ENCODE data around the gene GABRD.

The GABRD gene

GRCh38 chr1:2050793-2051682 is 31.9 kb downstream of the GABRD start:
- H3K27ac ChIP-seq, result no peak overlapping the region
- no peak for TF ChIP-seq CTCF (conservative IDR thresholded peaks at IDR 0.05; ENCODE audit: low read depth, low read length)
- H3K27me3 ChIP-seq (ENCODE audit: insufficient read depth, low read depth), result peaks cover 49% of the 10 kb centered on the region
- H3K4me1 ChIP-seq (ENCODE audit: low read depth, poor library complexity, severe bottlenecking), result no peaks in the 10 kb centered on the region
- H3K79me2 ChIP-seq (ENCODE audit: insufficient read depth, low read depth), result no peaks in the 10 kb centered on the region
- H3K4me3 ChIP-seq (IDR thresholded peaks at IDR 0.05; ENCODE audit: insufficient read depth, low read depth, low read length), result no peak overlapping the region
- no peaks in the 10 kb centered on the region for H4K20me1 ChIP-seq (ENCODE audit: insufficient read depth)
- no peak overlapping the region for H2AFZ ChIP-seq (ENCODE audit: low read depth)
- no peak overlapping the region for H3K4me2 ChIP-seq
- no peak overlapping the region for H3K9ac ChIP-seq
- no peaks in the 10 kb centered on the region for H3K36me3 ChIP-seq (ENCODE audit: insufficient read depth)

GRCh38 chr1:2052054-2052679 is 33.0 kb downstream of the GABRD start:
- Histone ChIP-seq H3K9ac (no peak overlapping the region), H3K4me2 (no peak overlapping the region), H3K27ac (no peak overlapping the region), H4K20me1 (ENCODE audit: insufficient read depth) (no peaks in the 10 kb centered on the region), H2AFZ (ENCODE audit: low read depth) (no peak overlapping the region), H3K4me3 (IDR thresholded peaks at IDR 0.05; ENCODE audit: insufficient read depth, low read depth, low read length) (no peak overlapping the region), H3K4me1 (ENCODE audit: low read depth, poor library complexity, severe bottlenecking) (no peaks in the 10 kb centered on the region), H3K36me3 (ENCODE audit: insufficient read depth) (no peaks in the 10 kb centered on the region), H3K27me3 (ENCODE audit: insufficient read depth, low read depth) (peaks cover 43% of the 10 kb centered on the region), H3K79me2 (ENCODE audit: insufficient read depth, low read depth) (no peaks in the 10 kb centered on the region)
- no peak for TF ChIP-seq CTCF (conservative IDR thresholded peaks at IDR 0.05; ENCODE audit: low read depth, low read length)

GRCh38 chr1:2052756-2053155 is 33.6 kb downstream of the GABRD start:
- H3K79me2 ChIP-seq (ENCODE audit: insufficient read depth, low read depth), result no peaks in the 10 kb centered on the region
- no peak overlapping the region for H3K27ac ChIP-seq
- H3K36me3 ChIP-seq (ENCODE audit: insufficient read depth), result no peaks in the 10 kb centered on the region
- H4K20me1 ChIP-seq (ENCODE audit: insufficient read depth), result no peaks in the 10 kb centered on the region
- no peak overlapping the region for H3K4me3 ChIP-seq (IDR thresholded peaks at IDR 0.05; ENCODE audit: insufficient read depth, low read depth, low read length)
- no peaks in the 10 kb centered on the region for H3K4me1 ChIP-seq (ENCODE audit: low read depth, poor library complexity, severe bottlenecking)
- H3K4me2 ChIP-seq, result no peak overlapping the region
- no peak overlapping the region for H3K9ac ChIP-seq
- H2AFZ ChIP-seq (ENCODE audit: low read depth), result no peak overlapping the region
- no peak for TF ChIP-seq CTCF (conservative IDR thresholded peaks at IDR 0.05; ENCODE audit: low read depth, low read length)
- peaks cover 41% of the 10 kb centered on the region for H3K27me3 ChIP-seq (ENCODE audit: insufficient read depth, low read depth)

GRCh38 chr1:2053217-2053616 is 34.1 kb downstream of the GABRD start:
- TF ChIP-seq CTCF (conservative IDR thresholded peaks at IDR 0.05; ENCODE audit: low read depth, low read length), result no peak
- Histone ChIP-seq H3K27ac (no peak overlapping the region), H3K9ac (no peak overlapping the region), H3K79me2 (ENCODE audit: insufficient read depth, low read depth) (no peaks in the 10 kb centered on the region), H4K20me1 (ENCODE audit: insufficient read depth) (no peaks in the 10 kb centered on the region), H3K4me2 (no peak overlapping the region), H3K4me3 (IDR thresholded peaks at IDR 0.05; ENCODE audit: insufficient read depth, low read depth, low read length) (no peak overlapping the region), H3K36me3 (ENCODE audit: insufficient read depth) (no peaks in the 10 kb centered on the region), H3K27me3 (ENCODE audit: insufficient read depth, low read depth) (peaks cover 40% of the 10 kb centered on the region), H3K4me1 (ENCODE audit: low read depth, poor library complexity, severe bottlenecking) (no peaks in the 10 kb centered on the region), H2AFZ (ENCODE audit: low read depth) (no peak overlapping the region)

Data from KMS-11 (cell line).